ENCODE data around the gene PLEKHA3.
"Not testable (repeated sequence)": the region's sequence is repeated elsewhere in the genome, so short reads cannot be mapped to it uniquely, and the experiment has no call there.

The PLEKHA3 gene

GRCh38 chr2:178450774-178451525, 29.3 kb upstream of the PLEKHA3 start, which contains the start of the genes PJVK and PRKRA:
PJVK (plus strand) TSS chr2:178451378; CDS start chr2:178453410, 2,032 bp downstream.
PRKRA (minus strand) TSS chr2:178451175; CDS start chr2:178451030, 145 bp downstream.
- DNase-seq (ENCODE audit: low read depth) = peak; percentile 85
- peak within 1 kb of the TSS; percentile 90 for H3K4me3 ChIP-seq (ENCODE audit: low read depth, low read length)
- TF ChIP-seq CTCF (IDR thresholded peaks at IDR 0.05; ENCODE audit: low read depth, low read length, missing control alignments) = no peak

GRCh38 chr2:178452334-178452733, 27.9 kb upstream of the PLEKHA3 start:
- H3K4me3 ChIP-seq (ENCODE audit: low read depth, low read length) = no peak overlapping the region
- DNase-seq (ENCODE audit: low read depth) = no peak
- no peak for TF ChIP-seq CTCF (IDR thresholded peaks at IDR 0.05; ENCODE audit: low read depth, low read length, missing control alignments)

- H3K4me3 ChIP-seq (ENCODE audit: low read depth, low read length) = no peak overlapping the region
- TF ChIP-seq CTCF (IDR thresholded peaks at IDR 0.05; ENCODE audit: low read depth, low read length, missing control alignments) = no peak
Measured at GRCh38 chr2:178452870-178453269, 27.4 kb upstream of the PLEKHA3 start.

GRCh38 chr2:178455947-178456346, 24.3 kb upstream of the PLEKHA3 start:
- TF ChIP-seq CTCF (IDR thresholded peaks at IDR 0.05; ENCODE audit: low read depth, low read length, missing control alignments) = no peak
- H3K4me3 ChIP-seq (ENCODE audit: low read depth, low read length) = no peak overlapping the region
- no peak for DNase-seq (ENCODE audit: low read depth)

More at GRCh38 chr2:178452870-178453269, 27.4 kb upstream of the PLEKHA3 start:
- no peak for DNase-seq (ENCODE audit: low read depth)

- no peak for TF ChIP-seq CTCF (IDR thresholded peaks at IDR 0.05; ENCODE audit: low read depth, low read length, missing control alignments)
- H3K4me3 ChIP-seq (ENCODE audit: low read depth, low read length) = no peak overlapping the region
- no peak for DNase-seq (ENCODE audit: low read depth)
Measured at GRCh38 chr2:178457390-178457886, 22.8 kb upstream of the PLEKHA3 start.

GRCh38 chr2:178469219-178469849, 10.9 kb upstream of the PLEKHA3 start:
- DNase-seq (ENCODE audit: low read depth) = no peak
- TF ChIP-seq CTCF (IDR thresholded peaks at IDR 0.05; ENCODE audit: low read depth, low read length, missing control alignments) = no peak
- H3K4me3 ChIP-seq (ENCODE audit: low read depth, low read length) = no peak overlapping the region

GRCh38 chr2:178471313-178471712, 8.9 kb upstream of the PLEKHA3 start:
- not testable (repeated sequence) for H3K4me3 ChIP-seq (ENCODE audit: low read depth, low read length); DNase-seq (ENCODE audit: low read depth)

Measured in GM12864 (cell line).